HG02852 (cell line): ENCODE results near the gene KRTAP10-3.
"Not testable (repeated sequence)": the region's sequence is repeated elsewhere in the genome, so short reads cannot be mapped to it uniquely, and the experiment has no call there.

ENCODE experiments used
- ATAC-seq: cut with Tn5 transposase; IDR thresholded peaks from one replicate; pipeline ENCODE4 v1.9.1; 2021; ENCODE audit warnings: mild to moderate bottlenecking, moderate library complexity; ENCODE audit not compliant: unreplicated experiment

KRTAP10-3 gene

DNA sequence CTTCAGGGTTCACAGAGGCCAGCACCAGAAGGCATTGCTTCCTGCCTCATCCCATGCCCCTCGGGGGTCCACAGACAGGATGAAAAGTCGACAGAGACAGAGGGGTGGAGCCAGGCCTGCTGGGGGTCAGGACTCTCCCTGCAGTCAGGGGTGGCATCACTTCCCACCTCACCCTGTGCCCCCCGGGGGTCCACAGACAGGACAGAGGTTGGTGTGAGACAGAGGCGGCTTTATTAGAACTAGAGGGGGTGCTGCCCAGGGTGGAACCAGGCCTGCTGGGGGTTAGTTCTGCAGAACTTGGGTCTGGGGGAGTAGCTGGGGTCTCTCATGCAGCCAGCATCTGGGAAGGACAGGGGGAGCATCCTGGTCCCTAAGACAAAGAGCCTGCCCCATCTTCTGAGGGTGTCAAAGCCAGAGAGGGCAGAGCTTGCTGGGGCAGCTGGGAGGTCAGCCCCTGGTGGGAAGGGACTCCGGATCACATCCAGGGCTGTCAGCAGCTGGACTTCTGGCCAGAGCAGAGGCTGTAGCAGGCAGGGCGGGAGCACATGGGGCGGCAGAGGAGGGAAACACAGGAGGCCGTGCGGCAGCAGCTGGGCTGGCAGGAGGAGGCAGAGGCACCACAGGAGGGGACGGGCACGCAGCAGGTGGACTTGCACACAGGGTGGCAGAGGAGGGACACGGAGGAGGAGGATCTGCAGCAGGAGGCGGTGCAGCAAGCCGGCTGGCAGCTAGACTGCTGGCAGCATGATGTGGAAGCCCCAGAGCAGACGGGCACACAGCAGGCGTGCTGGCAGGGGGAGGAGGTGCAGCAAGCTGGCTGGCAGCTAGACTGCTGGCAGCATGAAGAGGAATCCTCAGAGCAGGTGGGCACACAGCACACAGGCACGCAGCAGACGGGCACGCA is 32.6 kb upstream of the KRTAP10-3 start:
- ATAC-seq = not testable (repeated sequence)

DNA sequence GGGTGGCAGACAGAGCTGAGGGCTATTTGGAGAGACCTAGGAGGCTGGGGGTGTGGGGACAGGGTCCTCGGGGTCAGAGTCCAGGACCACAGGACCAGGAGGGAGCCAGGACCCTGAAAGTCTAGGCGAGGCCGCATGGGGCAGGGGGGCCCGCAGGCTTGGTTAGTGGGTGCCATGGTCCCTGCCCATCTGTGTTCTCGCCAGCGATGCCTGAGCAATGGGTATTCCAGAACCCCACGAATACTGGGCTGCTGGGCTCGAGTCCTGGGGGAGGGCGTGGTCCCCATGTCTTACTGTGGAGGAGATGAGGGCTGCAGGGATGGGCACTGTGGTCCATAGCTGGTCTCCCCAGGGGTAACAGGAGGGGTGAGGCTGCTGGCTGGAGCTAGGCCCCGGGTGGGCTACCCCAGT is 31.7 kb upstream of the KRTAP10-3 start:
- no peak for ATAC-seq

DNA sequence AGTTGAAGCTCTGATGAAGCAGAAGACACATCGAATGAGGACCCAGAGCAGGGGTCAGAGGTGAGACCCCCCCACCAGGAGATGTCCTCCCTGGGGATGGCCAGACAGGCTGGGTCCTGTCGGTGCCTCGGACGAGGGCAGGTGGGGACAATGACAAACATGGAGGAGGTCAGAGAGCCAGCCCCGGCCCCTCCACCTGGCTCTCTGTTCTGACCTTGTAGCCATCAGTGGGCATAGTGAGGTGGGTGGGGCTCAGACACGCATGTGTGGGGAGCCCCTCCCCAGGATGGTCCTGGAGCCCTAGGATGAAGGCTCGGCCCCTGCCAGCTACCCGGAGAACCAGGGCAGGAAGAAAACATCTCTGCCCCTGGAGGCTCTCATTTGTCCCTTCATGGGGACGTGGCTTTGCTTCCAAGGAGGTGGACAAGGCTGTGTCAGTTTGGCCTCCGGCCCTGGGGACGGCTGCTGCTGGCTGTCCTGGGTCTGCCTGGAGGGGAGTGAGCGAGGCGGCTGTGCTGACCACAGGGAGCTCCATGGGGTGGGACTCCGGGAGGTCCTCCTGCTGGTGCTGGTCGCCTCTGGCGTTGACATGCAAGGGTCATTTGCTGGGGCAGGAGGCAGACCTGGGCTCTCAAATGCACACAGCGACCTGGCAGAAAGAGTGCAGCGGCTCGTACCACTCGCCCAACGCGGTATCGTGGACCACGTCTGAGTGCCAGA is 31.2 kb upstream of the KRTAP10-3 start:
- no peak for ATAC-seq

DNA sequence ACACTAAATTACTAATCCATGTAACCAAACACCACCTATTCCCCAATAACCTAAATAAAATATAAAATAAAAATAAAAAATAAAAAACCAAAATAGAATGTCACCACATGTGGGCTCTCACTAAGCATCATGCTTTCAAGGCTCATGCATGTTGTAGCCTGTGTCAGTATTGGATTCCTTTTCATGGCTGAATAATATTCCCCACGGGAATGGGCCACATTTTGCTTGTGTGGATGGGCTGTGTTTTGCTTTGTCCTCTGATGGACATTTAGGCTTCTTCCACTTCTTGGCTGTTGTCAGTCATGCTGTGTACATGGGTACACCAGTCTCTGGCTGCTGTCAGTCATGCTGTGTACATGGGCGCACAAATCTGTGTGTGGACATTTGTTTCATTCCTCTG is 30.5 kb upstream of the KRTAP10-3 start:
- no peak for ATAC-seq

DNA sequence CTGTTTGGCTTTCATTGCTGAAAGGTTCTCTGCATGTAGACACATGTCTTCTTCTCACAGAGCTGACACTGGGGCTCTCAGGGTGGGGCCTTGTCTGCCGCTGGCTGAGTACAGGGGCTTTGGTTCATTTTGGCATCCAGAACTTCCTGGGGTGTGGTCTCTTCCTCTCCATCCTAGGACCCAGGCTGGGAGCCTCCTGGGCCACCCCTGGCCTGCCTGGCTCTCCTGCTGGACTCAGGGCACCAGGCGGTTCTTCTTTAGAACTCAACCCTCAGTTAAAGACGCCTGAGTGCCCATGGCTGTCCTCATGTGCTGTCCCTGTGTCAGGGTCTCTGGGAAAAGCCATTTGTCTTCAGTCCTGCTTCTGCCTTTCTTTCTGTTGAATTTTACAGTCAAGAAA is 27.3 kb upstream of the KRTAP10-3 start:
- ATAC-seq = no peak

DNA sequence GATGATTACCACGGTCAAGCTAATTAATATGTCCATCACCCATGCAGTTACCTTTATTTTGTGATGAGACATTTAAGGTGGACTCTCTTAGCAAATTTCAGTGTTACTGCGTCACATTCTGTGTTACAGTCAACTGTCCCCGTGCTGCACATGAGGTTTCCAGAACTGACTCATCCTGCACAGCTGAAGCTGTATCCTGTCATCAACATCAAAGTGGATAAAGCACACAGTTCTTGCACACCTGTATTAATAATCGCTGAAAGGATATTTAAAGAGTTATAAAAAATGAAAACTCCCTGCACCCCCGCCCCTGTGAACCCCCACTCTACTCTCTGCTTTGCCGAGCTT is 25.2 kb upstream of the KRTAP10-3 start:
- no peak for ATAC-seq

DNA sequence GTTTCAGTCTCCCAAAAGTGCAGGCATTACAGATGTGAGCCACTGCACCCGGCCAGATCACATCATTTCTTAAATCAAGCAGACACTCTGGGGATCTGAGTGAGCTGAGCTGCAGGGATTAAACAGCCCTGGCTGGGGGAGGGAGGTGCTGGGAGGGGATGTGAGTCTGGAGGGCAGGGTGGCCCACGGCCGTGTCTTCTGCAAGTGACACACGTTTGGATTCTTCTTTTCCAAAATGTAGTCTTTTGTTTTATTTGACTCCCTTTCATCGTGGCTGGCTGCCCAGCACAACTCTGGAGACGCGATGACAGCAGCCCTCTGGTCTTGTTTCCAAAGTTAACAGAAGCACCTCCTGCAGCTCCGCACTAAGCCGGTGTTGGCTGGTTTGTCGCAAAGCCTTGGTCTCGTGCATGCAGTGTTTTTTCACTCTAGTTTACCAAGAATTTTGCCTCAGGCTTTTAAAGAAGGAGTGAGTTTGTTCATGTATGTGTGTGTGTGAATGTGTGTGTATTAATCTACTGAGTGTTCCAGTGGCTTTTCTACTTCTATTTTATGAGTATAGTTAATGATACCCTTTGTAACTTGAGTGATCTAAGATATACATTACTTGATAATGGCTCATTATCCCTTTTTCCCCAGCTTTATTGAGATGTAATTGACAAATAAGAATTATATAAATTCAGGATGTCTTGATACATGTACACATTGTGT is 24.6 kb upstream of the KRTAP10-3 start:
- ATAC-seq = no peak

DNA sequence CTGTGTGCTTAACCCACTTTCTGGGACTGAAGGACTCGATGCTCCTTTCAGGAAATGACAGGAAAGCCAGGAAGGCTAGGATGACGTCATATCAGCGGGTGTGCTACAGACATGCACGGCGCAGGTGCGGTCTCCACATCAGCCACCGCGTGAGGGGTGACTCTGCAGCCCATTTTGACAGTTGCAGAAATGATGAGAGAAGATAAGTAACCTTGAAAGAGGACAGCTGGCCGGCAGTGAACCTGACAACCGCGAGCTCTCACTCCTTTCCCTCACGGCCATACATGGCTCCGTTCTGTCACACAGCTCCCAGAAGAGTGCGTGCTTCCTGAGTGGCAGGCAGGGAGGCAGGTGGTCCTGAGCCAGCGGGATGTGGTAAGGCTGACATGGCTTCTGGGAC is 23.5 kb upstream of the KRTAP10-3 start:
- ATAC-seq = no peak

DNA sequence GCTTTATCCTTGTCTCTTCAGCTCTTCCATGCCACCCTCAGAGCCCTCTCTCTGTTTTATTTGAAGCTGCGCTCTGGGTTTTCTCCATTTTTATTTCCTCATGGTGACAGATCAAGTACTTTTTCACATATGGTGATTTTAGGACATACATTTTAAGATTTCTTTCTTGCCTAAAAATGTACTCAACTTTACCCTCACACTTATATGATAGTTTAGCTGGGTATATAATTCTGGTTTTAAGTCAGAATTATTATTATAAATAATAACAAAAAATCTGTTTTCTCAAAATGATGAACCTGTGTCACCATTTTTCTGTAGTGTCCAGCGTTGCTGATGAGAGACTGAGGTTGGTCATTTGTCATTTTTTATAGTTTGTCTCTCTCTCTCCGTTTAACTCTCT is 22.6 kb upstream of the KRTAP10-3 start:
- no peak for ATAC-seq

DNA sequence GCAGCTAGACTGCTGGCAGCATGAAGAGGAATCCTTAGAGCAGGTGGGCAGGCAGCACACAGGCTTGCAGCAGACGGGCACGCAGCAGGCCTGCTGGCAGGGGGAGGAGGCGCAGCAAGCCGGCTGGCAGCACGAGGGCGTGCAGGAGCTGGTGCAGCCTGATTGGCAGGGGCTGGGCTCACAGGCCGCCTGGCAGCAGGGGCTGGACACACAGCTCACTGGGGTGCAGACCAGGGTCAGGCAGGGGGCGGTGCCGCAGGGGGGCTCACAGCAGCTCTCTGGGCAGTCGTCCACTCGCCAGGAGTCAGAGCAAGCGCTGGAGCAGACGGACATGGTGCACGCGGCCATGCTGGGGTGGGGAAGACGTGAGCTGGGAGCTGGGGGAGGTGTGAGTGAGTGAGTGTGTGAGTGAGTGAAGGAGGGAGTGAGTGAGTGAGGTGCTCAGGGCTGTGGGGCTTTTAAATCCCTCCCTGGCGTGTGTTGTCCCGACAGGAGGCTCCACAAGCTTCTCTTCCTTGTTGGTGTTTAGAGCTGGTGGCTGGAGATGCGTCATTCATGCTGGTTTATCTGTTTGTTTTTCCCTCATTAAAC is 21.7 kb upstream of the KRTAP10-3 start, which contains the start of gene KRTAP10-5:
Gene KRTAP10-5 (minus strand): TSS at position 374 of the 591 bp plus-strand sequence. CDS start 26 bp downstream, at position 348.
- not testable (repeated sequence) for ATAC-seq

DNA sequence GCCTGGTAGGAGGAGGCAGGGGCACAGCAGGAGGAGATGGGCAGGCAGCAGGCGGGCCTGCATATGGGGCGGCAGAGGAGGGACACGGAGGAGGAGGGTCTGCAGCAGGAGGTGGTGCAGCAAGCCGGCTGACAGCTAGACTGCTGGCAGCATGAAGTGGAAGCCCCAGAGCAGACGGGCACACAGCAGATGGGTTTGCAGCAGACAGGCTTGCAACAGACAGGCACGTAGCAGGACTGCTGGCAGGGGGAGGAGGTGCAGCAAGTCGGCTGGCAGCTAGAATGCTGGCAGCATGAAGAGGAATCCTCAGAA is 21.2 kb upstream of the KRTAP10-3 start:
- no peak for ATAC-seq

DNA sequence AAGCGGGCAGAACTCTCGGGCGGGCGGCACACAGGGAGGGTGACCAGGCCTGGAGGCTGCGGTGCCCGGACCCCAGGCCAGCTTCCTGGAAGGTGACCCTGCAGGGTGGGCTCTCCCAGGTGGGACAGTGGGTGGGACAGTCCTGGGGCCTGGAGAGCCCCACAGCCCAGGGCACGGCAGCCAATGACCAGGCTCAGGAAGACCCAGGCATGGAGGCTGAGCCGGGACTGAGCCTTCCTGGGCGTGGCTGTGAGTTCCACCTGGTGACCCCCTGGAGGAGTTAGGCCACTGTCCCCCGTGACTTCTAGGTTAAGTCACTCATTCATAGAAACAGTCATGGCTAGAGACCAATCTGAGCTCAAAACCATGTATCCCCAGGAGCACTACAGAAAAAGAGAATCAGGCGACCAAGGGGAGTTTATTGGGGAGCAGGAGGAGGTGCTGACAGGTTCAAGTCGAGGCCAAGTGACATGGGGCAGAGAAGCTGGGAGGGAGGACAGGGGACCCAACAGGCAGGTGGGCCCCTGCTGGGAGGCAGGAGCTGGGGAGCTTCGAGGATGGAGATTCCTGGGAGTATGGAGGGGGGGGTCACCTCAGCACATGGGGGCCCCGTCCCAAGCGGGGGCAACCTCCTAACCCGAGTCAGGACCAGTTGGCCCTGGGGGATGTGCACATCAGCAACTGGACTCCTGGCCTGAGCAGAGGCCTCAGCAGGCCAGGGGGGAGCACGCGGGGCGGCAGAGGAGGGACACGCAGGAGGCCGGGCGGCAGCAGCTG is 20.6 kb upstream of the KRTAP10-3 start:
- no peak for ATAC-seq

DNA sequence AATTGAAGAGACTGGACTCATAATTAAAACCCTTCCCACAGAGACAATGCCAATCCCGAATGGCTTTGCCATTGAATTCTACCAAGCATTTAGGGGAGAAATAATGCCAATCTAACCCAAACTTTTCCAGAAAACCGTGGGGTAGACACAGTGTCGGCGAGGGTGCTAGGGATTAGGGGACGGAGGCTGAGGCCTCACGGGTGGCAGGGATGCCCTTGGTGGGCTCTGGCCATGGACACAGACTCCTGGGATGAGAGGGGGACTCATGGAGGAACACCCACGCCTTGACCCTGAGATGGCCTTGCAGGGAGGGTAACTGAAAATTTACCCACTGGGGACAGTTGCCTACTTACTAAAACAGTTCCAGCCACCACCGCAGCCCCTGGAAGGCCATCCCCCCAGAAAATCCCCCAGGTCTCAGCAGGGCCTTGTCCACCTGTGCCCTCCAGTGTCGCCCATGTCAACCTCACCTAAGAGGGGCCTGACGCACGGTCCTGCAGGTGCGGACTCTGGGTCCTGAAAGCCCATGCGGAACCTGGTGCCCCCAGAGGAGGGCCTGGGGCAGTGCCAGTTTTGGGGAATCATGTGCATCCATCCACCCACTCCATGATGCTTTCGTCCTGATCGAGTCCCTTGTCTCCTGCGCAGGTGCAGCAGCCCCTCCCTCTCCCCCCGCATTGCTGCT is 19.9 kb upstream of the KRTAP10-3 start:
- ATAC-seq = no peak

DNA sequence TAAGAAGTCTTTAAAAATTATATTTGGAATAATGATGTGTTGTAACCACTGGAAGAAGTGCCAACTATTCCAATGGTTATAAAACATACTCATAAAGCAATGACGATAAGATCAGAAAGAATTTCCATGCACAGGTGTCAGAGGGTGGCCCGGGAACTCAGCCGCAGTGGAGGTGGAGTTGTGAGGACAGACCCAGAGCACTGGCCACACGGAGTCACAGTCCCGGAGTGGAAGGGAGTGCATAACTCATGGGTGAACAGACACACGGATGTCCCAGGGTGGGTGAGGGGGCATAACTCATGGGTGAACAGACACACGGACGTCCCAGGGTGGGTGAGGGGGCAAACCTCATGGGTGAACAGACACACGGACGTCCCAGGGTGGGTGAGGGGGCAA is 17.4 kb upstream of the KRTAP10-3 start:
- no peak for ATAC-seq

DNA sequence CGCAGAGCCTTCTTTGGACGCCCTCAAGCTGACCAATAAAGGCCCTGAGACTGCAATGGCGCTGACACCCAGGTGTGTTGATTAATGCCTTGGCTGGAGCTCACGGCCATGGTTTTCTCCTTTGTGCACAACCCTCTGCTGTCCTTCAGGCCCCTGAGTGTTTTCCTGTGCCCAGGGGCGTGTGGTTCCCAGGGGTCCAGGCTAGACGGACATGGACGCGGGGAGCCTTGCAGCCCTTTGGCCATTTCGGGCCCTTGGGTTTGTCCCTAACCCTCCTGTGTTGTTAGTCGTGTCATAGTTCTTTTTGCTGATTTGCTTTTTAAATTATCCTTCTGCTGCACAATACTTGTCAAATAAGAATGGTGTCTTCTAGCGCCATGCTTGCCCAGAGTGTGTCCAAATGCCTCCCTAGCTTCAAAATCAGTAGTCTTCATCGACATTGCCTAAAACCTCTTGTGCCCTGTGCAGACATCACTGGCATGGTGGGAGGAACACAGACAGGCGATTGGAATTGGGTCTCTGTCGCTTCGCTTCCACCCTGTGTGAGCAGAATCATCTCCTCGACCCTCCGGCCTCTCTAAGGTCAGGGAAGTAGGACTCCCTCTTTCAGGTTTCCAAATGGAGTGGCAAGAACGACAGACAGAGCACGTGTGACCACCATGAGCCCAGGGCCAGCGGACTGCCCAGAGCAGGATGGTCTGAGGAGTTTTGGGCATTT is 16.9 kb upstream of the KRTAP10-3 start:
- no peak for ATAC-seq

DNA sequence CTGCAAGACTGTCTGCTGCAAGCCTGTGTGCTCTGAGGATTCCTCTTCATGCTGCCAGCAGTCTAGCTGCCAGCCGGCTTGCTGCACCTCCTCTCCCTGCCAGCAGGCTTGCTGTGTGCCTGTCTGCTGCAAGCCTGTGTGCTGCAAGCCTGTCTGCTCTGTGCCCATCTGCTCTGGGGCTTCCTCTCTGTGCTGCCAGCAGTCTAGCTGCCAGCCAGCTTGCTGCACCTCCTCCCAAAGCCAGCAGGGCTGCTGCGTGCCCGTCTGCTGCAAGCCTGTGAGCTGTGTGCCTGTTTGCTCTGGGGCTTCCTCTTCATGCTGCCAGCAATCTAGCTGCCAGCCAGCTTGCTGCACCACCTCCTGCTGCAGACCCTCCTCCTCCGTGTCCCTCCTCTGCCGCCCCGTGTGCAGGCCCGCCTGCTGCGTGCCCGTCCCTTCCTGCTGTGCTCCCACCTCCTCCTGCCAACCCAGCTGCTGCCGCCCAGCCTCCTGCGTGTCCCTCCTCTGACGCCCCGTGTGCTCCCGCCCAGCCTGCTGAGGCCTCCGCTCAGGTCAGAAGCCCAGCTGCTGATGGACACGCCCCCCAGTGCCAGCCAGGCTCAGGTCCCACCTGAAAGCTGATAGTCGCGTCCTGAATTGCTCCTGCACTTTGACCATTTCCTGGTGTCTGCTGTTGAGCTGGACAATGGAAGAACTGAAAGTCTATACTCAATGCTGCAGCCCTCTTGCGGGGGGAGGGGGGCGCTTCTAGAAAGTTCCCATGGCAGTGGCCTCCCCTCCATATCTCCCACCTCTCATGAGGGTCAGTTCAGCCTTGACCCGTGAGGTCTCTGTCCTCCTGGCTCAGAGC is 16.1 kb upstream of the KRTAP10-3 start:
- no peak for ATAC-seq

DNA sequence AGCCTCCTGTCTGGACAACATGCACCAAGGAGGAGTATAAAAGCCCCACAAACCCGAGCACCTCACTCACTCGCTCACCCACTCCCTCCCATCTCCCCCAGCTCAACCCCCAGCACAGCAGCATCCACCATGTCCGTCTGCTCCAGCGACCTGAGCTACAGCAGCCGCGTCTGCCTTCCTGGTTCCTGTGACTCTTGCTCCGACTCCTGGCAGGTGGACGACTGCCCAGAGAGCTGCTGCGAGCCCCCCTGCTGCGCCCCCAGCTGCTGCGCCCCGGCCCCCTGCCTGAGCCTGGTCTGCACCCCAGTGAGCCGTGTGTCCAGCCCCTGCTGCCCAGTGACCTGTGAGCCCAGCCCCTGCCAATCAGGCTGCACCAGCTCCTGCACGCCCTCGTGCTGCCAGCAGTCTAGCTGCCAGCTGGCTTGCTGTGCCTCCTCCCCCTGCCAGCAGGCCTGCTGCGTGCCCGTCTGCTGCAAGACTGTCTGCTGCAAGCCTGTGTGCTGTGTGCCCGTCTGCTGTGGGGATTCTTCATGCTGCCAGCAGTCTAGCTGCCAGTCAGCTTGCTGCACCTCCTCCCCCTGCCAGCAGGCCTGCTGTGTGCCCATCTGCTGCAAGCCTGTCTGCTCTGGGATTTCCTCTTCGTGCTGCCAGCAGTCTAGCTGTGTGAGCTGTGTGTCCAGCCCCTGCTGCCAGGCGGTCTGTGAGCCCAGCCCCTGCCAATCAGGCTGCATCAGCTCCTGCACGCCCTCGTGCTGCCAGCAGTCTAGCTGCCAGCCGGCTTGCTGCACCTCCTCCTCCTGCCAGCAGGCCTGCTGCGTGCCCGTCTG is 15.2 kb upstream of the KRTAP10-3 start, which contains the start of gene KRTAP10-4:
Gene KRTAP10-4 (plus strand): TSS at position 100 of the 827 bp plus-strand sequence. CDS start 30 bp downstream, at position 130.
- not testable (repeated sequence) for ATAC-seq
